Measurements from ENCODE around the gene RETREG1.

DNA sequence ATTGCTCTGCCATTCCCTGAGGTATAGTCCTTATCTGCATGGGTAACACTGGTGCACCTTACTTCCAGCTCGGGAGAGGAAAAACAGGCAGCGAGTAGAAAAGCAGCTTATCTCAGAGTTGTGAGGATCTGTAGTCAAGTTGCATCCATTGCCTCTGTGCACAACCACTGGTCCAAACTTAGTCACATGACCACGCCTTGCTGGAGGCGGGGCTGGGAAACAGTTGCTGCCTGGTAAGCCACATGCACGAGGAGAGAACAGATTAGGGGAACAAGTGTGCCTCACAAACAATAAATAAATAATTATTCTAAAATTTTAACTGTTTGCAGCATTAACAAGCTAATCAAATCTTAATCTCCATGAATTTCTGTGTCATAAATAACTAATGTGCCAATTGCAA is 169.8 kb downstream of the RETREG1 start:
- no peak for TF ChIP-seq EZH2 (IDR thresholded peaks at IDR 0.05; ENCODE audit: borderline replicate concordance)
- TF ChIP-seq, protein P1, sequence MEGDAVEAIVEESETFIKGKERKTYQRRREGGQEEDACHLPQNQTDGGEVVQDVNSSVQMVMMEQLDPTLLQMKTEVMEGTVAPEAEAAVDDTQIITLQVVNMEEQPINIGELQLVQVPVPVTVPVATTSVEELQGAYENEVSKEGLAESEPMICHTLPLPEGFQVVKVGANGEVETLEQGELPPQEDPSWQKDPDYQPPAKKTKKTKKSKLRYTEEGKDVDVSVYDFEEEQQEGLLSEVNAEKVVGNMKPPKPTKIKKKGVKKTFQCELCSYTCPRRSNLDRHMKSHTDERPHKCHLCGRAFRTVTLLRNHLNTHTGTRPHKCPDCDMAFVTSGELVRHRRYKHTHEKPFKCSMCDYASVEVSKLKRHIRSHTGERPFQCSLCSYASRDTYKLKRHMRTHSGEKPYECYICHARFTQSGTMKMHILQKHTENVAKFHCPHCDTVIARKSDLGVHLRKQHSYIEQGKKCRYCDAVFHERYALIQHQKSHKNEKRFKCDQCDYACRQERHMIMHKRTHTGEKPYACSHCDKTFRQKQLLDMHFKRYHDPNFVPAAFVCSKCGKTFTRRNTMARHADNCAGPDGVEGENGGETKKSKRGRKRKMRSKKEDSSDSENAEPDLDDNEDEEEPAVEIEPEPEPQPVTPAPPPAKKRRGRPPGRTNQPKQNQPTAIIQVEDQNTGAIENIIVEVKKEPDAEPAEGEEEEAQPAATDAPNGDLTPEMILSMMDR (IDR thresholded peaks at IDR 0.05; ENCODE audit: poor library complexity), result no peak
